ENCODE data around the gene QRFP. TPM values are rescaled to one million over a fixed set of nuclear protein-coding genes. Genes with fewer than 3 reads are reported as not detected.

The QRFP gene
- total RNA-seq, 2 donors from 2014 or later, result not detected

- TF ChIP-seq CTCF (conservative IDR thresholded peaks at IDR 0.05), result no peak
Observed at GRCh38 chr9:130930132-130930803, 33.7 kb upstream of the QRFP start.

GRCh38 chr9:130929571-130930038 is 33.0 kb upstream of the QRFP start:
- Mint-ChIP-seq H3K9me3 (no peaks in the 10 kb centered on the region), H3K27me3 (ENCODE audit: insufficient read depth) (peaks cover 3% of the 10 kb centered on the region), H3K27ac (no peak overlapping the region), H3K4me3 (no peak overlapping the region), H3K36me3 (ENCODE audit: low read depth) (no peaks in the 10 kb centered on the region), H3K4me1 (peaks cover 2% of the 10 kb centered on the region)
- Histone ChIP-seq H3K36me3 (ENCODE audit: control insufficient read depth, insufficient read depth, low read length) (no peaks in the 10 kb centered on the region), H3K4me1 (ENCODE audit: control insufficient read depth, insufficient read depth, low read length) (no peaks in the 10 kb centered on the region), H3K27me3 (ENCODE audit: control insufficient read depth, insufficient read depth, low read length, poor library complexity, severe bottlenecking) (no peaks in the 10 kb centered on the region), H3K9me3 (ENCODE audit: control insufficient read depth, low read length) (no peaks in the 10 kb centered on the region), H3K4me3 (ENCODE audit: low read length) (no peak overlapping the region), H3K9ac (ENCODE audit: extremely low read depth, low read length, poor library complexity, severe bottlenecking) (no peak overlapping the region), H3K27ac (ENCODE audit: low read depth, low read length) (no peak overlapping the region)
- no peak for DNase-seq
- TF ChIP-seq CTCF (conservative IDR thresholded peaks at IDR 0.05), result no peak
- WGBS, 2 experiments (ENCODE audit: insufficient coverage in 1 of 2, insufficient read length in 1 of 2), result 91 to 95% methylated on average over 31 to 36 of the region's 36 CpGs

More at GRCh38 chr9:130930132-130930803, 33.7 kb upstream of the QRFP start:
- WGBS, 2 experiments (ENCODE audit: insufficient coverage in 1 of 2, insufficient read length in 1 of 2), result 89 to 92% methylated on average over 21 to 23 of the region's 23 CpGs
- Mint-ChIP-seq H3K4me1 (peaks cover 2% of the 10 kb centered on the region), H3K27ac (no peak overlapping the region), H3K4me3 (no peak overlapping the region), H3K9me3 (no peaks in the 10 kb centered on the region), H3K27me3 (ENCODE audit: insufficient read depth) (peaks cover 4% of the 10 kb centered on the region), H3K36me3 (ENCODE audit: low read depth) (no peaks in the 10 kb centered on the region)
- no peak overlapping the region for H3K9ac ChIP-seq (ENCODE audit: extremely low read depth, low read length, poor library complexity, severe bottlenecking)
- H3K27ac ChIP-seq (ENCODE audit: low read depth, low read length), result no peak overlapping the region
- DNase-seq, result no peak
- H3K4me3 ChIP-seq (ENCODE audit: low read length), result no peak overlapping the region
- no peaks in the 10 kb centered on the region for H3K27me3 ChIP-seq (ENCODE audit: control insufficient read depth, insufficient read depth, low read length, poor library complexity, severe bottlenecking)
- H3K9me3 ChIP-seq (ENCODE audit: control insufficient read depth, low read length), result no peaks in the 10 kb centered on the region
- no peaks in the 10 kb centered on the region for H3K4me1 ChIP-seq (ENCODE audit: control insufficient read depth, insufficient read depth, low read length)
- no peaks in the 10 kb centered on the region for H3K36me3 ChIP-seq (ENCODE audit: control insufficient read depth, insufficient read depth, low read length)

GRCh38 chr9:130927995-130928900 is 31.6 kb upstream of the QRFP start:
- Histone ChIP-seq H3K4me1 (ENCODE audit: control insufficient read depth, insufficient read depth, low read length) (no peaks in the 10 kb centered on the region), H3K9ac (ENCODE audit: extremely low read depth, low read length, poor library complexity, severe bottlenecking) (no peak overlapping the region), H3K27ac (ENCODE audit: low read depth, low read length) (peak overlapping the region; percentile 34), H3K4me3 (ENCODE audit: low read length) (no peak overlapping the region), H3K9me3 (ENCODE audit: control insufficient read depth, low read length) (no peaks in the 10 kb centered on the region), H3K36me3 (ENCODE audit: control insufficient read depth, insufficient read depth, low read length) (no peaks in the 10 kb centered on the region), H3K27me3 (ENCODE audit: control insufficient read depth, insufficient read depth, low read length, poor library complexity, severe bottlenecking) (no peaks in the 10 kb centered on the region)
- Mint-ChIP-seq H3K36me3 (ENCODE audit: low read depth) (no peaks in the 10 kb centered on the region), H3K27ac (no peak overlapping the region), H3K9me3 (no peaks in the 10 kb centered on the region), H3K4me1 (peaks cover 2% of the 10 kb centered on the region), H3K27me3 (ENCODE audit: insufficient read depth) (peaks cover 2% of the 10 kb centered on the region), H3K4me3 (no peak overlapping the region)
- 69 to 83% methylated on average over 9 to 14 of the region's 14 CpGs for WGBS, 2 experiments (ENCODE audit: insufficient coverage in 1 of 2, insufficient read length in 1 of 2)
- DNase-seq, result no peak
- TF ChIP-seq CTCF (conservative IDR thresholded peaks at IDR 0.05), result no peak
